CD4-positive, alpha-beta T cell treated with Interferon alpha-2 for 1 hour (primary cell): ENCODE data around the gene MSRB3.

Source experiments
- DNase-seq, 2 donors: peaks; one replicate each; pipeline ENCODE4 v3.0.0-alpha.2; 2020 to 2022

MSRB3 gene

GRCh38 chr12:65327207-65328076, 49.0 kb downstream of the MSRB3 start:
- no peak for DNase-seq

GRCh38 chr12:65329721-65330120, 51.2 kb downstream of the MSRB3 start:
- no peak for DNase-seq

GRCh38 chr12:65330331-65330730, 51.8 kb downstream of the MSRB3 start:
- no peak for DNase-seq

- no peak for DNase-seq
These were observed 53.0 kb downstream of the MSRB3 start for GRCh38 chr12:65331456-65331855.

- no peak for DNase-seq
These were observed 55.2 kb downstream of the MSRB3 start for GRCh38 chr12:65333649-65334048.

- DNase-seq = no peak
These were observed 56.0 kb downstream of the MSRB3 start for GRCh38 chr12:65334521-65334920.

GRCh38 chr12:65335021-65335714, 56.7 kb downstream of the MSRB3 start:
- DNase-seq = no peak

- no peak for DNase-seq
These were observed 57.5 kb downstream of the MSRB3 start for GRCh38 chr12:65335981-65336380.

GRCh38 chr12:65339161-65339560, 60.7 kb downstream of the MSRB3 start:
- no peak for DNase-seq

GRCh38 chr12:65343230-65343629, 64.7 kb downstream of the MSRB3 start:
- no peak for DNase-seq

- DNase-seq = no peak
These were observed 65.3 kb downstream of the MSRB3 start for GRCh38 chr12:65343801-65344200.

GRCh38 chr12:65355461-65355860, 77.0 kb downstream of the MSRB3 start:
- DNase-seq = no peak

- DNase-seq = no peak
These were observed 84.0 kb downstream of the MSRB3 start for GRCh38 chr12:65362234-65363031.

GRCh38 chr12:65364046-65364445, 85.6 kb downstream of the MSRB3 start:
- no peak for DNase-seq

- no peak for DNase-seq
These were observed 88.9 kb downstream of the MSRB3 start for GRCh38 chr12:65367396-65367795.

GRCh38 chr12:65368055-65368454, 89.6 kb downstream of the MSRB3 start:
- DNase-seq = no peak

- DNase-seq = no peak
These were observed 94.1 kb downstream of the MSRB3 start for GRCh38 chr12:65372574-65372973.

GRCh38 chr12:65384240-65384639, 105.8 kb downstream of the MSRB3 start:
- DNase-seq = no peak

- no peak for DNase-seq
These were observed 108.9 kb downstream of the MSRB3 start for GRCh38 chr12:65387396-65387795.

- no peak for DNase-seq
These were observed 111.0 kb downstream of the MSRB3 start for GRCh38 chr12:65389436-65389835.

GRCh38 chr12:65391711-65392110, 113.2 kb downstream of the MSRB3 start:
- no peak for DNase-seq

GRCh38 chr12:65392491-65392890, 114.0 kb downstream of the MSRB3 start:
- DNase-seq = no peak

- no peak for DNase-seq
These were observed 124.7 kb downstream of the MSRB3 start for GRCh38 chr12:65403188-65403587.
